Progenitor cell of endocrine pancreas (in vitro differentiated cells): ENCODE measurements around the gene MYO5C. TPM values are rescaled to one million over a fixed set of nuclear protein-coding genes. Genes with fewer than 3 reads are reported as not detected.

Source experiments
- DNase-seq: peaks from one replicate; pipeline ENCODE4 v3.0.0; 2021; ENCODE audit warnings: low spot score; ENCODE audit not compliant: unreplicated experiment
- H3K27ac Mint-ChIP-seq: 2 replicates; pipeline ENCODE4 v1.8.0; 2021; ENCODE audit warnings: mild to moderate bottlenecking, moderate library complexity, mixed read lengths
- H3K27me3 Mint-ChIP-seq: 2 replicates; pipeline ENCODE4 v1.8.0; 2021; ENCODE audit warnings: mixed read lengths
- H3K36me3 Mint-ChIP-seq: 2 replicates; pipeline ENCODE4 v1.8.0; 2022; ENCODE audit warnings: mixed read lengths; ENCODE audit not compliant: insufficient read depth
- H3K4me1 Mint-ChIP-seq: 2 replicates; pipeline ENCODE4 v1.8.0; 2021; ENCODE audit warnings: low read depth, mixed read lengths
- H3K4me3 Mint-ChIP-seq: 2 replicates; pipeline ENCODE4 v1.8.0; 2021; ENCODE audit warnings: low read depth, mild to moderate bottlenecking, moderate library complexity, mixed read lengths
- H3K9me3 Mint-ChIP-seq: 2 replicates; pipeline ENCODE4 v1.8.0; 2021; ENCODE audit warnings: low read depth, mixed read lengths
- total RNA-seq: library from RNA; stranded (reverse); gene quantifications from 2 replicates; pipeline ENCODE4 v1.2.1, GENCODE V29; 2021
- TF ChIP-seq, protein P1 (sequence below): fragments of 200-600 bp; sonication (generic); IDR thresholded peaks from one replicate; pipeline ENCODE4 v1.5.0; 2021; ENCODE audit warnings: antibody characterized with exemption, mild to moderate bottlenecking; ENCODE audit not compliant: unreplicated experiment

The MYO5C gene
- total RNA-seq, 1 donor from 2014 or later = 65.6 TPM

DNA sequence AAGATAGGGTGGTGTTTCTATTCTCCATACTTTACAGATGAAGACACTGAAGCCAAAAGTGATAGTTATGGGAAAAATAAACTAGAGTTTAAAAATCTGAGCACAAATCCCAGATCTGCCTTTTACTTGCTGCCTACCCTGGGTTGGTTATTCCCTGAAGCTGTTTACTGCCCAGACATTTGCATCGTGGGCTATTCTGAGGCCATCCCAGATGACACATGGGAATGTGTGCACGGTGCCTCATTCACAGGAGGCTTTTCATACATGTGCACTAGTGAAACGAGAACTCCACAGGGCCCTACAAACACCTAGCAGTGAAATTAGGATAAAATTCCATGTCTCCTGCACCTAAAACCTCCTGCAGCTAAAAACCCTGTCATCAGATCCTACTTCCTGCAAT lies 17.5 kb downstream of the MYO5C start:
- no peak for DNase-seq
- H3K36me3 Mint-ChIP-seq = peaks cover 27% of the 10 kb centered on the region

DNA sequence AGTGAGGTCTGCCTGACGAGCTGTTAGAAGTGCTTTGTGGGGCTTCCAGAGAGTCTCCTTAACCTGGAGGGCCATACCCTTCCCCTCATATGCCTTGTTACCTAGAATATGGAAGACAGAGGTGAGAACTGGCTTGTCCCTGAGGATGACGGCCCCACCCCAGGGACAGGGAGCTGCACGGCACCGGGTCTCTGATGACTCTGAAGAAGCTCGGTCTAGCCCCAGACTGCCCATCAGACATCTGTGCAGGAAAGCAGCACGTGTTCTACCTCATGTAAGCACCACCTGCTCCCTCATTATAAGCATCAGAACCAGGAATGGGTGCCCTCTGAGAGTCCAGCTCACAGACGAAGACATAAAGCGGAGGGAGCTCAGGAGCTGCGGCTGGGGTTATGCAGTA lies 18.0 kb downstream of the MYO5C start:
- TF ChIP-seq, protein P1, sequence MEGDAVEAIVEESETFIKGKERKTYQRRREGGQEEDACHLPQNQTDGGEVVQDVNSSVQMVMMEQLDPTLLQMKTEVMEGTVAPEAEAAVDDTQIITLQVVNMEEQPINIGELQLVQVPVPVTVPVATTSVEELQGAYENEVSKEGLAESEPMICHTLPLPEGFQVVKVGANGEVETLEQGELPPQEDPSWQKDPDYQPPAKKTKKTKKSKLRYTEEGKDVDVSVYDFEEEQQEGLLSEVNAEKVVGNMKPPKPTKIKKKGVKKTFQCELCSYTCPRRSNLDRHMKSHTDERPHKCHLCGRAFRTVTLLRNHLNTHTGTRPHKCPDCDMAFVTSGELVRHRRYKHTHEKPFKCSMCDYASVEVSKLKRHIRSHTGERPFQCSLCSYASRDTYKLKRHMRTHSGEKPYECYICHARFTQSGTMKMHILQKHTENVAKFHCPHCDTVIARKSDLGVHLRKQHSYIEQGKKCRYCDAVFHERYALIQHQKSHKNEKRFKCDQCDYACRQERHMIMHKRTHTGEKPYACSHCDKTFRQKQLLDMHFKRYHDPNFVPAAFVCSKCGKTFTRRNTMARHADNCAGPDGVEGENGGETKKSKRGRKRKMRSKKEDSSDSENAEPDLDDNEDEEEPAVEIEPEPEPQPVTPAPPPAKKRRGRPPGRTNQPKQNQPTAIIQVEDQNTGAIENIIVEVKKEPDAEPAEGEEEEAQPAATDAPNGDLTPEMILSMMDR = no peak

More for the DNA sequence above, 17.5 kb downstream of the MYO5C start:
- TF ChIP-seq, protein P1 = no peak
- no peaks in the 10 kb centered on the region for H3K27me3 Mint-ChIP-seq
- no peaks in the 10 kb centered on the region for H3K9me3 Mint-ChIP-seq
- no peak overlapping the region for H3K27ac Mint-ChIP-seq
- H3K4me1 Mint-ChIP-seq = peaks cover 12% of the 10 kb centered on the region
- H3K4me3 Mint-ChIP-seq = no peak overlapping the region

DNA sequence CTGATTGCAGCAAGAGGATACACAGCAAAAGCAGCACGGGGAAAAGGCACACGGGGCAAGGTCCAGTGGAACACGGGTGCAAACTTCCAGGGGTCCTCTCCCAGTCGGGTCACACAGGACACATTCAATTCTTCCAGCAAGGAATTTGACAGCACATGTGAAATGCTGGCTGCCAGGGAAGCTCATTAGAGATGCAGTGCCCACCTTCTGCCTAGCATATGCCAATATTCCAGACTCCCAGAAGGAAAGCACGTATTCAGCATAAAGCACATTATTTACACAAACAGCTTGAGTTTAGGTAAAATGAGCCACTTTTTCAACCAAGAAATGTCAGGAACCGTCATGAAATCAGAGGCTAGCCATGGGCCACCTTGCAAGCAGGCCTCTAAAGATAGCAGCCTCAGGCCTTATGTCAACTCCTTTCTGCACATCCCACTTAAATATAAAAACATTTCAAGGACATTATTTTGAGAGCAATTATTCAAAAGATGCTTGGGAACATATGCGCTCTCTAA lies 19.3 kb downstream of the MYO5C start:
- H3K27me3 Mint-ChIP-seq = no peaks in the 10 kb centered on the region
- peaks cover 6% of the 10 kb centered on the region for H3K4me1 Mint-ChIP-seq
- H3K4me3 Mint-ChIP-seq = no peak overlapping the region
- no peak overlapping the region for H3K27ac Mint-ChIP-seq
- peaks cover 35% of the 10 kb centered on the region for H3K36me3 Mint-ChIP-seq
- no peaks in the 10 kb centered on the region for H3K9me3 Mint-ChIP-seq
- TF ChIP-seq, protein P1 = no peak
- no peak for DNase-seq

More for the DNA sequence above, 18.0 kb downstream of the MYO5C start:
- H3K9me3 Mint-ChIP-seq = no peaks in the 10 kb centered on the region
- H3K36me3 Mint-ChIP-seq = peaks cover 27% of the 10 kb centered on the region
- DNase-seq = no peak
- H3K27me3 Mint-ChIP-seq = no peaks in the 10 kb centered on the region
- H3K4me3 Mint-ChIP-seq = no peak overlapping the region
- no peak overlapping the region for H3K27ac Mint-ChIP-seq
- H3K4me1 Mint-ChIP-seq = peaks cover 12% of the 10 kb centered on the region

DNA sequence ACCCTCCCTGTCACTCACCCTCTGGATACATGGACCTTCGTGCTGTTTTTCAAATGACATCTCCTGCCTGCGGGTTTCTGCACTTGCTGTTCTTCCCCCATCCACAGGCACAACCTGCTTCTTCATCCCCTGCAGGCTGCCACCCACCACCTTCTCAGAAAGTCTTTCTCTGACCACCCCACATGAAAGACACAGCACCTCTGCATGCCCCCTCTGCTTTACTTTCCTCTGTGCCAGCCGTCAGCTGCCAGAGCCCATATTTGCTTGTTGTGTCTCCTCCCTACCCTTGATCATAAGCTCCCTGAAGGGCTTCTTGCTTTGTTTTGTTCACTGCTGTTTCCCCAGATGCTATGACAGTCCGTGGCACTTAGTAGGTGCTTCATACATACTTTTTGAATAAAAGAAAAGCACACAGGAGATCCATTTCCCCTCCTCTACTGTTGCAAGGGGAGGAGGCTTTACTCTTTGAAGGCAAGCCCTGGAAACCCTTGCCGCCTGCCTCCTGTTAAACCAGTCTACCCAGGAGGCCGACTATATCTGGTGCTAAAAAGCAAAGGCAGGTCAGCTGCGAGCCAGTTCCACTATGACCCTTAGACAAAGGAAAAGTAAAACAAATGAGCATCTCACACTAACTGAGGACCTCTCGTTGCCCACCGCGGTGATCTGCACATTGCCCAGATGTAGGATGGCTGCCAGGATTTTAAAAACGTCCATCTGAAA lies 31.9 kb downstream of the MYO5C start:
- no peak for DNase-seq
- Mint-ChIP-seq H3K27me3 (no peaks in the 10 kb centered on the region), H3K9me3 (no peaks in the 10 kb centered on the region), H3K36me3 (peaks cover 31% of the 10 kb centered on the region), H3K4me1 (peaks cover 34% of the 10 kb centered on the region), H3K4me3 (no peak overlapping the region), H3K27ac (peak overlapping the region; percentile 96)
- TF ChIP-seq, protein P1 = no peak

DNA sequence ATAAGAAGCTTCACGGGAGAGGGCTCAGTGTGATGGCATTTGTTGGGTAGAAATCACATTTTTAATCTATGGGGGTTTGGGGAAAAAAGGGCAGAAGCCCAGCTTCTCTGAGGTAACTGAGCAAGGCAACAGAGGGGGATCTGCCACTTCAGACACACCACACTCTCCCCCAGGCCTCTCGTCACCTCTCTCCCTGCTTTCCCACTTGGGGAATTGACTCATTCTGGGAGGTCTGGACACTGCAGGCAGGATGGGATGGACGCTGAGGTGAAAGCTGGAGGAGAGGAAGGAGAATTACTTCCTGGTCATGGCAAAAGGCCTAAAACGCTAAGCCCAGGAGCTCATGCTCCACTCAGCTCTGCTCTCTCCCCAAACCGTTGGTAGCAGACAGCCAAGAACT lies 33.2 kb downstream of the MYO5C start:
- TF ChIP-seq, protein P1 = no peak
- Mint-ChIP-seq H3K27ac (peak overlapping the region; percentile 96), H3K9me3 (no peaks in the 10 kb centered on the region), H3K36me3 (peaks cover 28% of the 10 kb centered on the region), H3K4me3 (no peak overlapping the region), H3K4me1 (peaks cover 36% of the 10 kb centered on the region), H3K27me3 (no peaks in the 10 kb centered on the region)
- no peak for DNase-seq
